Measurements from ENCODE around the gene DNAH17.

The DNAH17 gene

GRCh38 chr17:78416791-78417530, 160.2 kb downstream of the DNAH17 start:
- H3K36me3 ChIP-seq (ENCODE audit: control insufficient read depth, insufficient read depth, low read length) = no peaks in the 10 kb centered on the region
- H3K27ac ChIP-seq = peak overlapping the region; percentile 75
- no peak overlapping the region for H3K4me2 ChIP-seq (ENCODE audit: low read length)
- H3K9ac ChIP-seq = no peak overlapping the region
- H2AFZ ChIP-seq = no peak overlapping the region
- TF ChIP-seq, protein P1, sequence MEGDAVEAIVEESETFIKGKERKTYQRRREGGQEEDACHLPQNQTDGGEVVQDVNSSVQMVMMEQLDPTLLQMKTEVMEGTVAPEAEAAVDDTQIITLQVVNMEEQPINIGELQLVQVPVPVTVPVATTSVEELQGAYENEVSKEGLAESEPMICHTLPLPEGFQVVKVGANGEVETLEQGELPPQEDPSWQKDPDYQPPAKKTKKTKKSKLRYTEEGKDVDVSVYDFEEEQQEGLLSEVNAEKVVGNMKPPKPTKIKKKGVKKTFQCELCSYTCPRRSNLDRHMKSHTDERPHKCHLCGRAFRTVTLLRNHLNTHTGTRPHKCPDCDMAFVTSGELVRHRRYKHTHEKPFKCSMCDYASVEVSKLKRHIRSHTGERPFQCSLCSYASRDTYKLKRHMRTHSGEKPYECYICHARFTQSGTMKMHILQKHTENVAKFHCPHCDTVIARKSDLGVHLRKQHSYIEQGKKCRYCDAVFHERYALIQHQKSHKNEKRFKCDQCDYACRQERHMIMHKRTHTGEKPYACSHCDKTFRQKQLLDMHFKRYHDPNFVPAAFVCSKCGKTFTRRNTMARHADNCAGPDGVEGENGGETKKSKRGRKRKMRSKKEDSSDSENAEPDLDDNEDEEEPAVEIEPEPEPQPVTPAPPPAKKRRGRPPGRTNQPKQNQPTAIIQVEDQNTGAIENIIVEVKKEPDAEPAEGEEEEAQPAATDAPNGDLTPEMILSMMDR (IDR thresholded peaks at IDR 0.05) = no peak
- peaks cover 3% of the 10 kb centered on the region for H3K79me2 ChIP-seq
- H3K9me3 ChIP-seq (ENCODE audit: control insufficient read depth, low read length) = no peaks in the 10 kb centered on the region
- no peaks in the 10 kb centered on the region for H3K4me1 ChIP-seq
- H3K27me3 ChIP-seq (ENCODE audit: control insufficient read depth, insufficient read depth, low read length) = no peaks in the 10 kb centered on the region
- no peak overlapping the region for H3K4me3 ChIP-seq (ENCODE audit: low read depth, low read length)

GRCh38 chr17:78415821-78416711, 161.1 kb downstream of the DNAH17 start:
- peaks cover 4% of the 10 kb centered on the region for H3K79me2 ChIP-seq
- peak overlapping the region; percentile 75 for H3K27ac ChIP-seq
- no peak overlapping the region for H3K9ac ChIP-seq
- H2AFZ ChIP-seq = no peak overlapping the region
- H3K4me1 ChIP-seq = no peaks in the 10 kb centered on the region
- H3K4me3 ChIP-seq (ENCODE audit: low read depth, low read length) = no peak overlapping the region
- no peaks in the 10 kb centered on the region for H3K27me3 ChIP-seq (ENCODE audit: control insufficient read depth, insufficient read depth, low read length)
- H3K4me2 ChIP-seq (ENCODE audit: low read length) = no peak overlapping the region
- H3K36me3 ChIP-seq (ENCODE audit: control insufficient read depth, insufficient read depth, low read length) = no peaks in the 10 kb centered on the region
- H3K9me3 ChIP-seq (ENCODE audit: control insufficient read depth, low read length) = no peaks in the 10 kb centered on the region
- TF ChIP-seq, protein P1 (IDR thresholded peaks at IDR 0.05) = no peak

DNA sequence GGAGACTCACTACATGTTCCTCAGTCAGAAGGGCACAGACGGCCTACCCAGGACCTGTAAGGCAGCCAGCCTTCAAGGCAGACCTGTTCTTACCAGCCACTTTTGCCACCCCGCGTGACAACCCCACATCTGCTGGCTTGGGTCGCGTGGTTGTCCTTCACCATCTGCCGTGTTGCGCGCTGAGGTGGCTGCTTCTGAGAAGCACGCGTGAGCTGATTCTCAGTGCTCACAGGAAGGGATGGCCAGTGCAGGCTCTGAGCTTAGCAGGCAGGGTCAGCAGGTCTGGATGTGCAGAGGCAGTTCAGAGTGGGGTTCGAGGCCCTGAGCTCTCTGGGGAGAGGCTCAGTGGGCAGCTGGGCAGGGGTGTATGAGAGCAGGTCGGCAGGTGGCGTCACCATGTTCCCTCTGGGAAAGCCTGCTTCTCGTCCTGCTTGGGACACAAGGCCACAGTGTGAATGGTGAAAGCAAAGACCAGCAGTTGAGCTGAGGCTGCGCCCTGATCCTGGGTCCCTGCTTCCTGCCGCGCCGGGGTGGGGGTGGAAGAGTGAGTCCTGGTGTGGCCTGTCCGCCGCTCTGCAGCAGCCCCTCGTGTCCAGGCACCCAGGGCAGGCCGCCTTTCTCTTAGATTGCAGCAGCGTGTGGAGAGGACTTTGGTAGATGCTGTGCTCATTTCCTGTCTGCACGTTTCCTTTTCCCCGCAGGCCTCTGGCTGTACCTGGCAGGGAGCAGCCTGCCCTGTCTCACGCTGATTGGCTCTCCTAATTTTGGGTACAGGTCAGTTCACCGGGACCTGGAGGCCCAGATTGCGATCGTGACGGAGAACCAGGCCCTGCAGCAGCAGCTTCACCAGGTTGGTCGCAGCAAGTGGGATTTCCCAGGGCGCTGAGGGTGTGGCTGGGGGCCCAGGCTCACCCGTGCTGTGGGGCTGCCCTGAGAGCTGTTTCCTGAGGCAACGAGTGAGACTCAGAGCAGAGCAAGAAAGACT, 162.7 kb downstream of the DNAH17 start:
- TF ChIP-seq, protein P1 (IDR thresholded peaks at IDR 0.05) = no peak
- Histone ChIP-seq H3K79me2 (peaks cover 10% of the 10 kb centered on the region), H3K27ac (peak overlapping the region; percentile 75), H2AFZ (no peak overlapping the region), H3K27me3 (ENCODE audit: control insufficient read depth, insufficient read depth, low read length) (no peaks in the 10 kb centered on the region), H3K4me3 (ENCODE audit: low read depth, low read length) (no peak overlapping the region), H3K4me2 (ENCODE audit: low read length) (no peak overlapping the region), H3K4me1 (no peaks in the 10 kb centered on the region), H3K36me3 (ENCODE audit: control insufficient read depth, insufficient read depth, low read length) (no peaks in the 10 kb centered on the region), H3K9ac (no peak overlapping the region), H3K9me3 (ENCODE audit: control insufficient read depth, low read length) (no peaks in the 10 kb centered on the region)

DNA sequence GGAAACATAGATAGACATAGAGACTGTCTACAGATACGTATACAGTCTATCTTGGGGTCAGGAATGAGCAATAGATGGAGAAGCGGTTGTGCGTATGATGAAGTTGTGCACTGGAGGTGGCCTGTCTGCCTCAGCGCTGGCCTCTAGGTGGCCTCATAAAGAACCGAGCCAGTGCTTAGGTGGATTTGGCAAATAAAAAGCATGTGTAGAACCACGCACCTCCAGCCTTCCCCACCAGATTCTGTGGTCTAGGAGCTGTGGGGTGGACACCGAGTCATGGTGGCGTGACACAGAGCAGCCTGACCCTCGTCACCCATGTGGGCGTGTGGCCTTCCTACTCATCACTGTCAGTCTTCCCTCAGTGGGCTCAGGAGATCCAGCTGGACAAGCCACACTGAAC, 164.8 kb downstream of the DNAH17 start:
- TF ChIP-seq, protein P1 (IDR thresholded peaks at IDR 0.05) = no peak
- no peak overlapping the region for H3K4me2 ChIP-seq (ENCODE audit: low read length)
- no peak overlapping the region for H3K27ac ChIP-seq
- no peak overlapping the region for H3K4me3 ChIP-seq (ENCODE audit: low read depth, low read length)
- H3K36me3 ChIP-seq (ENCODE audit: control insufficient read depth, insufficient read depth, low read length) = no peaks in the 10 kb centered on the region
- peaks cover 21% of the 10 kb centered on the region for H3K79me2 ChIP-seq
- H3K9ac ChIP-seq = no peak overlapping the region
- peaks cover 3% of the 10 kb centered on the region for H3K4me1 ChIP-seq
- no peaks in the 10 kb centered on the region for H3K9me3 ChIP-seq (ENCODE audit: control insufficient read depth, low read length)
- no peak overlapping the region for H2AFZ ChIP-seq
- H3K27me3 ChIP-seq (ENCODE audit: control insufficient read depth, insufficient read depth, low read length) = no peaks in the 10 kb centered on the region
